Measurements from ENCODE around the gene DHX58. TPM values are rescaled to one million over a fixed set of nuclear protein-coding genes. Genes with fewer than 3 reads are reported as not detected.

Gene DHX58
- 46.8 and 50.8 TPM in 2 replicates for total RNA-seq (2013; cell fraction: nucleolus; rRNA removed)
- total RNA-seq (2014; rRNA removed), result 24.5 and 26.4 TPM in 2 replicates
- total RNA-seq (2014; rRNA removed; fragmentation: Illumina TruSeq; extraction: Trizol), result 16.2 and 18.6 TPM in 2 replicates
- total RNA-seq (2021), result 26.1 and 29.9 TPM in 2 replicates
- 20.6 TPM for polyA plus RNA-seq (2011; ENCODE audit: low read depth)
- 50.8 and 69.8 TPM in 2 replicates for polyA plus RNA-seq (2011; rRNA removed)
- polyA plus RNA-seq (2011; cell fraction: cytosol; rRNA removed), result 73.1 and 107 TPM in 2 replicates
- 186 and 226 TPM in 2 replicates for polyA plus RNA-seq (2011; cell fraction: nucleus; rRNA removed)
- 29.9 and 37.6 TPM in 2 replicates for polyA plus RNA-seq (2012)
- 6.8 and 16.5 TPM in 2 replicates for polyA plus RNA-seq (2014; fragmentation: Illumina TruSeq; extraction: Trizol)
- polyA plus RNA-seq (2014; fragmentation: Nextera tagmentation; extraction: Ambion mirVana), result 1 to 10 TPM; 3.5 to 3.7 TPM
- polyA plus RNA-seq (2014; rRNA removed), result 31.1 and 33.1 TPM in 2 replicates
- polyA plus RNA-seq (2016; fragmentation: Nextera tagmentation; extraction: Ambion mirVana), result 10 to 100 TPM in 1 of 2 experiments, 1 to 10 TPM in 1; 8.4 to 11.2 TPM
- polyA minus RNA-seq (2011; rRNA and poly(A)+ RNA removed), result 59.8 and 80.8 TPM in 2 replicates
- 21.2 and 27.8 TPM in 2 replicates for polyA minus RNA-seq (2011; cell fraction: cytosol; rRNA and poly(A)+ RNA removed)
- 51.4 and 60.2 TPM in 2 replicates for polyA minus RNA-seq (2011; cell fraction: nucleus; rRNA and poly(A)+ RNA removed)
- percentile 69 among the genes with signal in this experiment for Bru-seq, nascent RNA
- percentile 69 among the genes with signal in this experiment for BruChase-seq, experiment 1, labeled RNA remaining after a 6-hour chase
- percentile 65 among the genes with signal in this experiment for BruChase-seq, experiment 2, labeled RNA remaining after a 2-hour chase
- long read RNA-seq, experiment 1, transcript DHX58-201 (14 exons, 2,617 nt), result major isoform, 8 of 13 reads
- long read RNA-seq, experiment 1, partial matches to known transcripts, result 2 of 13 reads
- long read RNA-seq, experiment 1, other reads (novel, unspliced or antisense), result 3 of 13 reads
- long read RNA-seq, experiment 2, transcript DHX58-201 (14 exons, 2,617 nt), result major isoform, 47 of 94 reads
- long read RNA-seq, experiment 2, partial matches to known transcripts, result 15 of 94 reads
- long read RNA-seq, experiment 2, other reads (novel, unspliced or antisense), result 30 of 94 reads

DNA sequence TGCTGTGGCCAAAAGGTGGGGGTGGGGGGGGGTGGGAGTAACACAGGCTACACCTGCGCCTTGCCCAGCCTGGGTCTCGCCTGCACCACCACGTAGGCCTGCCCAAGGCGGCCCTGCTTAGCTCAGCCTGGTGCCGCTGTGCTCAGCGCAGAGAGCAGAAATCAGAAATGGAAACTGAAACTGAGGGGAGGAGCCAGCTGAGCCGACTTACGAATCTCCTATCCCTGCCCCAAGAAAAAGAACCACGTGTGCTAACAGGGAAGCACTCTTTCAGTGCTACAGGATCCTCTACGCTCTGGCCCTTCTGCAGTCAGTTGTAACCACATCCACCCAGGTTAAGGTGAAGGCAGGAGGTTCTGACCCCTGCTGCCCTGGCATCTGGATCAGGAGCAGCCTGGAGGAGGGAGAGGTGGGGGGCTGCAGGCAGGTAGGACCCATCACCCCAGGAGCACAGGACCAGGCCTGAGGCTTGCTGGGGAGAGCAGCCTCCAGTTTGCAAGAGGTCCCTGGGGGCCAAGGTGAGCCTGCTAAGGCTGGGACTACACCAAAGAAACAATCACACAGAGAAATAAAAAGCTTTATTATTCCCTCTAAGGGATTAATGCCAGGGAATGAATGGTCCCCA, at the start of gene DHX58:
Gene DHX58, minus strand, starts transcription at position 163 of the 625 bp plus-strand sequence. CDS start 822 bp downstream, outside the sequence.
- peak; percentile 100 for FAIRE-seq
- CTCF ChIA-PET, result interaction anchor here (0.6 to 7.5 kb wide), 15 partner anchors 9 to 182 kb away, joined by 3 to 61 read pairs (median 6); partner anchors contain the start of genes DNAJC7, GHDC, KCNH4 and ODAD4
- Histone ChIP-seq H3K27me3 (replicated peaks in 1 of 2; ENCODE audit: control insufficient read depth in 2 of 2, insufficient read depth in 2 of 2, low read length in 1 of 2) (no peaks in the 10 kb centered on the region), H3K36me3 (ENCODE audit: control insufficient read depth in 2 of 2, insufficient read depth in 2 of 2, low read length in 1 of 2) (peaks cover 5 to 6% of the 10 kb centered on the region in 2 experiments; a peak in 2 of 4 replicates), H3K9ac (ENCODE audit: control insufficient read depth, insufficient read depth, low read length) (peak within 1 kb of the TSS; percentile 94), H3K9me3 (replicated peaks; ENCODE audit: control insufficient read depth, insufficient read depth, low read length) (no peaks in the 10 kb centered on the region; the same call in 2 of the 3 replicates), H3K4me3 (peak within 1 kb of the TSS; percentile 79), H3K79me2 (ENCODE audit: control insufficient read depth, insufficient read depth, low read length) (peaks cover 13% of the 10 kb centered on the region), H4K20me1 (ENCODE audit: control insufficient read depth, insufficient read depth) (no peaks in the 10 kb centered on the region), H2AFZ (ENCODE audit: control insufficient read depth, low read depth, low read length) (no peak within 1 kb of the TSS; the same call in 1 of the 2 replicates), H3K4me2 (ENCODE audit: control insufficient read depth, insufficient read depth) (peak within 1 kb of the TSS; percentile 75), H3K27ac (ENCODE audit: control insufficient read depth, insufficient read depth) (peak within 1 kb of the TSS; percentile 98), H3K4me1 (ENCODE audit: control insufficient read depth, insufficient read depth, low read length) (peaks cover 37% of the 10 kb centered on the region)
- RAD21 ChIA-PET (ENCODE audit: unreplicated experiment), result interaction anchor here (0.6 to 2.7 kb wide), 11 partner anchors 11 to 182 kb away, joined by 3 to 16 read pairs (median 4); partner anchors contain the start of genes CNP, DNAJC7, KCNH4 and ODAD4
- POLR2A ChIA-PET, result interaction anchor here (0.6 to 3.5 kb wide), 14 partner anchors 8 to 437 kb away, joined by 3 to 23 read pairs (median 5); partner anchors contain the start of genes CNP, DNAJC7, KAT2A and KCNH4
- 1% methylated on average over 10 of the region's 10 CpGs for WGBS (ENCODE audit: insufficient coverage, insufficient replicate concordance, low lambda C conversion rate, missing lambda C conversion rate)
- intact Hi-C loops (cut with micrococcal nuclease; ENCODE audit: unreplicated experiment), result no loop called here
- peak; percentile 90 for DNase-seq (ENCODE audit: low read depth, low spot score)
- peak; percentile 85 for ATAC-seq
- no TSS peak for BruUV-seq (replicated peaks)
- in situ Hi-C loops (cut with MboI), result loop anchor here (5.0 kb wide), 2 partner anchors 90 to 150 kb away; partner anchors contain the start of gene NKIRAS2
- SMC1A ChIA-PET (ENCODE audit: uncharacterized antibody, unreplicated experiment), result interaction anchor here (0.5 to 3.4 kb wide), 13 partner anchors 14 to 635 kb away, joined by 3 to 17 read pairs (median 7); partner anchors contain the start of genes CNP, DNAJC7, KCNH4 and ZNF385C
- TF ChIP-seq SREBF2 (IDR thresholded peaks at IDR 0.05; ENCODE audit: low read length), result no peak
- TF ChIP-seq ZNF207 (IDR thresholded peaks at IDR 0.05; ENCODE audit: borderline replicate concordance), result no peak; the same call in 1 of the 2 replicates
- no peak for TF ChIP-seq ATF7 (IDR thresholded peaks at IDR 0.05; ENCODE audit: low read depth)
- TF ChIP-seq SPI1 (IDR thresholded peaks at IDR 0.05; ENCODE audit: borderline replicate concordance, insufficient read depth, low read depth, low read length), result no peak
- TF ChIP-seq, protein P1, sequence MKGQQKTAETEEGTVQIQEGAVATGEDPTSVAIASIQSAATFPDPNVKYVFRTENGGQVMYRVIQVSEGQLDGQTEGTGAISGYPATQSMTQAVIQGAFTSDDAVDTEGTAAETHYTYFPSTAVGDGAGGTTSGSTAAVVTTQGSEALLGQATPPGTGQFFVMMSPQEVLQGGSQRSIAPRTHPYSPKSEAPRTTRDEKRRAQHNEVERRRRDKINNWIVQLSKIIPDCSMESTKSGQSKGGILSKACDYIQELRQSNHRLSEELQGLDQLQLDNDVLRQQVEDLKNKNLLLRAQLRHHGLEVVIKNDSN (IDR thresholded peaks at IDR 0.05; ENCODE audit: borderline replicate concordance, extremely low read length, insufficient read depth, low read depth, low read length), result peak; percentile 81
- peak; percentile 65; the same call in 1 of the 2 replicates for TF ChIP-seq SMAD5 (IDR thresholded peaks at IDR 0.05; ENCODE audit: low read depth)
- TF ChIP-seq JUNB (IDR thresholded peaks at IDR 0.05), result no peak
- TF ChIP-seq IRF4 (IDR thresholded peaks at IDR 0.05; ENCODE audit: low read depth, low read length), result peak; percentile 68; the same call in 1 of the 2 replicates
- 0 out of 2 replicates have a peak, but pooled peaks have one; percentile 18 for TF ChIP-seq RB1 (IDR thresholded peaks at IDR 0.05; ENCODE audit: borderline replicate concordance)
- no peak for TF ChIP-seq KAT2A (conservative IDR thresholded peaks at IDR 0.05; ENCODE audit: control insufficient read depth, low read depth, low read length)
- TF ChIP-seq BACH1 (IDR thresholded peaks at IDR 0.05; ENCODE audit: borderline replicate concordance), result no peak
- TF ChIP-seq STAT1 (conservative IDR thresholded peaks at IDR 0.05), result 0 out of 2 replicates have a peak, but pooled peaks have one; percentile 31
- peak; percentile 39; the same call in 1 of the 2 replicates for TF ChIP-seq CHD2 (IDR thresholded peaks at IDR 0.05; ENCODE audit: borderline replicate concordance, low read depth, low read length)
- TF ChIP-seq ZNF384 (IDR thresholded peaks at IDR 0.05; ENCODE audit: borderline replicate concordance, low read depth, low read length), result no peak
- peak; percentile 86 for TF ChIP-seq RUNX3 (IDR thresholded peaks at IDR 0.05; ENCODE audit: low read length)
- peak; percentile 5 for TF ChIP-seq RELA (IDR thresholded peaks at IDR 0.05; ENCODE audit: borderline replicate concordance, partially characterized antibody)
- no peak for TF ChIP-seq CHD4 (IDR thresholded peaks at IDR 0.05)
- no peak for TF ChIP-seq CHD1 (IDR thresholded peaks at IDR 0.05; ENCODE audit: low read depth, low read length)
- no peak for TF ChIP-seq FOXK2 (IDR thresholded peaks at IDR 0.05)
